MM.1S (cell line): ENCODE measurements around the gene RPGRIP1L.

Experiments
- CTCF ChIP-seq: fragments of 300-600 bp; sonication (generic); IDR thresholded peaks from 2 replicates; pipeline ENCODE4 v1.5.1; 2016; ENCODE audit warnings: antibody characterized with exemption, low read length, mixed read lengths
- EZH2phosphoT487 ChIP-seq: fragments of 300-600 bp; sonication (generic); IDR thresholded peaks from 2 replicates; pipeline ENCODE4 v1.6.1; 2018; ENCODE audit warnings: antibody characterized with exemption, low read length

GRCh38 chr16:53558710-53559109, 144.9 kb downstream of the RPGRIP1L start:
- TF ChIP-seq CTCF = no peak
- no peak for TF ChIP-seq EZH2phosphoT487
